Left colon (tissue), 2 donors: ENCODE data around the gene VPS37B. TPM values are rescaled to one million over a fixed set of nuclear protein-coding genes. Genes with fewer than 3 reads are reported as not detected.

Experiments
- ATAC-seq: fragments of 200-7000 bp; cut with Tn5 transposase; one replicate; pipeline ENCODE4 v1.9.1; 2020; ENCODE audit warnings: mild to moderate bottlenecking, moderate library complexity
- DNase-seq, 2 donors: peaks; one replicate each; pipeline ENCODE4 v3.0.0-alpha.2; 2020
- intact Hi-C, 2 donors: fragments of 100-400 bp; cut with DNase I in 1 of 2; cut with micrococcal nuclease in 1 of 2; formaldehyde crosslinking; loops; one replicate each; pipeline versions ENCODE4 v1.11.2 to v1.14.0; 2022; cut with DNase I, micrococcal nuclease
- total RNA-seq, 2 donors: library from RNA; stranded (reverse); fragmentation: NEBNext Ultra II Directional; extraction: Animal tissue kit (Norgen Biotek cat#: 25700); gene quantifications; one replicate each; pipeline ENCODE4 v1.2.1, GENCODE V29; 2021
- donor health status: DM: no; HTN: no; CAD: no.
- donor health status: DM: yes; HTN: yes; CAD: no.

The VPS37B gene
- total RNA-seq, 2 donors from 2014 or later: 66.4 to 86.7 TPM

DNA sequence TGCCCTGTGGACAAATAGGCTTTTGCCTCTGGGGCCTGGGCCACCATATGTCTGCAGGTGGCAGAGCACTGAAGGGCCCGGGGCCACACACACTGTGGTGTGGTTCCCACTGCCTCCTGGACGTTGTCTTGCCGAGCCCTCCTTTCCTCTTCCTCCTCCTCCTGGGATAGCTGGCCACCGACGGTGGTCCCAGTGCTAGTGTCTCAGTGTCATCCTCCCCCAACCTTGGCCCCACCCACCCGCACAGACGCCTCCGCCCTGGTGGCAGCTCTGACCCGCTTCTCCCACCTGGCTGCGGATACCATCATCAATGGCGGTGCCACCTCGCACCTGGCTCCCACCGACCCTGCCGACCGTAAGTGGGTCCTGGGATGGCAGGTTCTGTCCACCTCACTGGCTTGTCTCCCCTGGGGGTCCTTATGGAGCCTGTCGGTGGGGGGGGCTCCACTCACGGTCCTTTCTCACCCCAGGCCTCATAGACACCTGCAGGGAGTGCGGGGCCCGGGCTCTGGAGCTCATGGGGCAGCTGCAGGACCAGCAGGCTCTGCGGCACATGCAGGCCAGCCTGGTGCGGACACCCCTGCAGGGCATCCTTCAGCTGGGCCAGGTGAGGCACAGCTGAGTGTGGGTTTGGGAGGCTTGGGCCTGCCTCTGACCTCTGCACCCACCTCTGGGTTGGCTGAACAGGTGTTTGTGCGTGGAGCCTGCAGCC is 37.2 kb downstream of the VPS37B start:
- no peak for DNase-seq
- ATAC-seq: no peak
- intact Hi-C loops: loop anchor here in 1 of 2 donors (5.0 kb wide), 1 partner anchor 94 kb away; no protein-coding TSS in a partner anchor

DNA sequence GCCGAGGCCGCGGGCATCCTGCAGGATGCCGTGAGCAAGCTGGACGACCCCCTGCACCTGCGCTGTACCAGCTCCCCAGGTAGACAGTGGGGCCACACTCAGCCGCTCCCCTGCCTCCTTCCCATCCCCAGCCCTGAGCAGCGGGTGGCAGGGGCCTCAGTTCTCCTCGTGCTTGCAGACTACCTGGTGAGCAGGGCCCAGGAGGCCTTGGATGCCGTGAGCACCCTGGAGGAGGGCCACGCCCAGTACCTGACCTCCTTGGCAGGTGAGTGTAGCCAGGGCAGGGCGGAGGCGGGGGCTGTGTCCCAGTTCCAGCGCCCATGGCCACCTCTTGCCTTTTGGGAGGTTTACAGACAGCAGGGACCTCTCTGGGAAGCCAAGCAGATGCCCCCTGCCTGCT is 37.8 kb downstream of the VPS37B start:
- intact Hi-C loops: loop anchor here in 1 of 2 donors (5.0 kb wide), 1 partner anchor 94 kb away; no protein-coding TSS in a partner anchor
- DNase-seq (peak in 1 of 2 donors; percentile 43), ATAC-seq (no peak)

DNA sequence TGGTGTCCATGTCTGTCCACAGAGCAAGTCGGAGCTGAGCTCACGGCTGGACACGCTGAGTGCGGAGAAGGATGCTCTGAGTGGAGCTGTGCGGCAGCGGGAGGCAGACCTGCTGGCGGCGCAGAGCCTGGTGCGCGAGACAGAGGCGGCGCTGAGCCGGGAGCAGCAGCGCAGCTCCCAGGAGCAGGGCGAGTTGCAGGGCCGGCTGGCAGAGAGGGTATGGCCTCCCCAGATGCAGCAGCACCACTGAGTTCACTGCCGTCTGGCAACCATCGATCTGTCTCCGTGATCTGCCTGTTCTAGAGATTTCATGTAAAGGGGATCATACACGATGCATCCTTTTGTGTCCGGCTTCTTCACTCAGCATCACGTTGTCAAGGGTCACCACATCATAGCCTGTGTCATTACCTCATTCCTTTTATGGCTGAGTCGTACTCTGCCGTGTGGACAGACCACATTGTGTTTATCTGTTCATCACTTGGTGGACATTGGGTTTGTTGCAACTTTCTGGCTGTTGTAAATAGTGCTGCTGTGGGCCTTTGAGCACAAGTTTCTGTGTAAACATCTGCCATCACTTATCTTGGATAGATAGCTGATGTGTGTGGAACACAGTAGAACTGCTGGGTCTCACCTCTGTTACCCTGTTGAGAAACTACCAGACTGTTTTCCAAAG is 38.8 kb downstream of the VPS37B start:
- no peak for DNase-seq
- intact Hi-C loops: loop anchor here in 1 of 2 donors (5.0 kb wide), 1 partner anchor 95 kb away; no protein-coding TSS in a partner anchor
- no peak for ATAC-seq

DNA sequence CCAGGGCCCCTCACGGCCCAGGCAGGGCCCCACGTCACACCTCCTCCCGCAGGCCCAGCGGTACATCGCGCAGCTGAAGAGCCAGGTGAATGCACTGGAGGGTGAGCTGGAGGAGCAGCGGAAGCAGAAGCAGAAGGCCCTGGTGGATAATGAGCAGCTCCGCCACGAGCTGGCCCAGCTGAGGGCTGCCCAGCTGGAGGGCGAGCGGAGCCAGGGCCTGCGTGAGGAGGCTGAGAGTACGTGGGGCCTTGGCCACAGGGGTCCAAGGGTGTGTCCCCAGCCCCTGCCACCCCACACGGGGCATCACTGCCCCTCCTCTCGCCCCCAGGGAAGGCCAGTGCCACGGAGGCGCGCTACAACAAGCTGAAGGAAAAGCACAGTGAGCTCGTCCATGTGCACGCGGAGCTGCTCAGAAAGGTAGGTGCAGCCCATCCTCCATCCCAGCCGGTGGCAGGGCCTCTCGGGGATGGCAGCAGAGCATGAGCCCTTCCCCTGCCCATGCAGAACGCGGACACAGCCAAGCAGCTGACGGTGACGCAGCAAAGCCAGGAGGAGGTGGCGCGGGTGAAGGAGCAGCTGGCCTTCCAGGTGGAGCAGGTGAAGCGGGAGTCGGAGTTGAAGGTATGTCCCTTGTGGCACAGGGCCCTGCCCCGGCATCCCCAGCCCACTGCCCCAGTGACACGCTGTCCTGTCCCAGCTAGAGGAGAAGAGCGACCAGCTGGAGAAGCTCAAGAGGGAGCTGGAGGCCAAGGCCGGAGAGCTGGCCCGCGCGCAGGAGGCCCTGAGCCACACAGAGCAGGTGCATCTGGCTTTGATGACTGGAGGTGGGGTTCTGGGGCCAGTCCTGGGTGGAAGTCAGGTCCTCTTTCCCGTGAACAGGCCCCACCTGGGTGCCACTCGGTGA is 39.7 kb downstream of the VPS37B start:
- DNase-seq (no peak), ATAC-seq (no peak)
- intact Hi-C loops: loop anchor here in 1 of 2 donors (5.0 kb wide), 1 partner anchor 96 kb away; no protein-coding TSS in a partner anchor

DNA sequence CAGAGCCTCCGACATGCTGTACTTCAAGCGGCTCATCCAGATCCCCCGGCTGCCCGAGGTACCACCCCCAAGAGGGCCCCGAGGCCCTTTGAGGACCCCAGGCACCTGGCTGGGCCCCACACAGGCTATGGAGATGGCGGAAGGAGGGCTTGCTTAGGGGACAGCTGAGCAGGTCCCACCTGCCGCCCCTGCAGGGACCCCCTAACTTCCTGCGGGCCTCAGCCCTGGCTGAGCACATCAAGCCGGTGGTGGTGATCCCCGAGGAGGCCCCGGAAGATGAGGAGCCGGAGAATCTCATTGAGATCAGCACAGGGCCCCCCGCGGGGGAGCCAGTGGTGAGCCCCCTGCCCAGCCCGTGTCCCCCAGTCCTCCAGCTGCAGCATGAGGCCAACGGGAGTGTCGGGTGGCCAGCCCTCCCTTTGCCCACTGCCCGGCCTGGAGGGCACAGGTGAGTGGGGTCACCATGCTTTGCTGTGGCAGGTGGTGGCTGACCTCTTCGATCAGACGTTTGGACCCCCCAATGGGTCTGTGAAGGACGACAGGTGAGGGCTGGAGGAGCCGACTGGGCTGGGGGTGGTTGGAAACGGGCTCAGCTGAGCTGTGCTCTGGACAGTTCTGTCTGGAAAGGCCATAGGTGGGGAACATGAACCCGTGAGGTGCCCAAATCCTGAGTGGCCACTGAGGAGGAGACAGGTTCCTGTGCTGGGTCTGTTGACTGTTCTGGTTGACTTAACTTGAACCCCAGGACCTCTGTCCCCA is 40.7 kb downstream of the VPS37B start:
- no peak for DNase-seq
- intact Hi-C loops: loop anchor here in 1 of 2 donors (5.0 kb wide), 1 partner anchor 97 kb away; no protein-coding TSS in a partner anchor
- ATAC-seq: no peak

DNA sequence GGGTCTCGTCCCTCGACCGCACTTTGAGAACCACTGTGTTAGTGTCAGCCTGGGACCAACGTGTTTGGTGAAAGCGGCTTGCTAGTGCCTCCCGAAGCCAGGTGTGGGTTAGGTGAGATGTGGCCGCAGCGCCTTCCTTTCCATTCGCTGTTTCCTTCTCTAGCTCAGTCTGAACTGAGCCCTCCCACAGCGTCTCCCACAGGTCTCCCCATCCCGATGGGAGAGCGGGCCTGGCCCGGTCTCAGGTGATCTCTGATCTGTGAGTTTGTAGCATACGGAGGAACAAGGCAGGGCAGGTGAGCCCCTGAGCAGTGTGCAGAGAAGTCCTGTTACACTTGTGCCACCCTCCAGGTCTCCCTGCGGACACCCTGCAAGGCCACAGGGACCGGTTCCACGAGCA is 41.4 kb downstream of the VPS37B start:
- intact Hi-C loops: no loop called here
- ATAC-seq (no peak), DNase-seq (no peak)

DNA sequence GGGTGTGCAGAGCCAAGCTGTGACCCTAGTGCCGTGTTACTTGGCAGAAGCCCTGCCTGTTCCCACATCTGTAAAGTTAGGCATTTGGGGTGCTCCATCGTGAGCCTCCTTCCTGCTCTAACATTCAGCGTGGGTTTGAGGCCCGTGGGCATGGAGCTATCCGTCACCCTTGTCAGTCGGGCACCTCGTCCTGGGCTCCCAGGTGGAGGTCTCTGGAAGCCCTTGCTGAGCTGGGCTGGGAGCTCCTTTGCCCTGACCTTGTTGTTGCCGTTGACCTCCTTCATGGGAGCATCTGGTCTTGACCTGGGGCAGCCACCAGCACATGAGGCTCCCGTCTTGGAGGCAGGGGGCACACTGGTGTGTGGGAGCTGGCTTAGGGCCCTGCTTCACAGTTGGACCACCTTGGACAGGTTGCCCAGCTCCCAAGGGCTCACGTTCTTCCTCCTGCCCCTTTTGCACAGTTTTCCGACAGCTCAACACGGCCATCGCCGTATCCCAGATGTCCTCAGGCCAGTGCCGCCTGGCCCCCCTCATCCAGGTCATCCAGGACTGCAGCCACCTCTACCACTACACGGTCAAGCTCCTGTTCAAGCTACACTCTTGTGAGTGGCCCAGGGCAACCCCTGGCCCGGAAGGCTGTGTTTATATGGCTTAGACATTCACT is 42.2 kb downstream of the VPS37B start:
- no peak for ATAC-seq
- no peak for DNase-seq
- intact Hi-C loops: no loop called here

DNA sequence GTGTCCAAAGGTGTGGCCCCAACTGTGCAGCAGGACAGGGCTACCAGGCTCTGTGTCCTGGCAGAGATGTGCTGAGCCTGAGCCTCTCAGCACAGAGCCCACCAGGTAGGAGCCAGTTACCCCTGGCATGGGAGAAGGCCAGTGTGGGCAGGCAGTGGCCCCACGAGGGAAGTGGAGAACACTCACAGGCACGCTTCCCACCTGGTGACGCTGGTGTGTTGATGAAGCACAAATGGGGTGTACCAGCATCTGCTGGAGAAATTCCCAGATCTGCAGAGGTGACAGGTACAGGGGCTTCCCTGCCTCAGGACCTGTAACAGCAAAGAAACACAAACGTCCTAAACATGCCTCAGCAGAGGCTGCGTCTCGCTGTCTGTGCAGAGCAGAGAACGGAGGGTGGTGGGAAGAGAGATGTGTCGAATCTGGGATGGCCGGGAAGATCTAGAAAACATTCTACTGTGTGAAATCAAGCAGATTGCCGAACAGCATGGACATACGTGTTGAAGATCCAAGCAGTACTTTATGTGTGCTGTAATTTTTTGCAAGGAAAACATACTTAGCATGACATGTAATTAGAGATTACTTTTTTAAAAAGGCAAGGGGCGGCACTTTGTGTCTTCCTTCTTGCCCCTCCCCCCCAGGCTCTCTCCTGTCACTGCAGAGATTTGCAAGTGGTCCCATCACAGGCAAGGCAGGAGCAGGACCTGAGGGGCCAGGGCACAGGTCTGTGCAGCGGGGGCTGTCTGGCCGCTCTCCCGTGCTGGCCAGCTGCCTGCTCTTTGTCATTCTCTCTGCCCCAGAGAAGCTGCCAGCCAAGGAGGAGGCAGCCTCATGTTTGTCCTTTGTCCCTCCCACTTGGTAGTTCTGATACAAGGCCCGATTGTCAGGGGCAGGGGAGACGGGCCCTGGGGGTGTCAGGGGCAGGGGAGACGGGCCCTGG is 43.3 kb downstream of the VPS37B start:
- no peak for ATAC-seq
- intact Hi-C loops: no loop called here
- DNase-seq: no peak

DNA sequence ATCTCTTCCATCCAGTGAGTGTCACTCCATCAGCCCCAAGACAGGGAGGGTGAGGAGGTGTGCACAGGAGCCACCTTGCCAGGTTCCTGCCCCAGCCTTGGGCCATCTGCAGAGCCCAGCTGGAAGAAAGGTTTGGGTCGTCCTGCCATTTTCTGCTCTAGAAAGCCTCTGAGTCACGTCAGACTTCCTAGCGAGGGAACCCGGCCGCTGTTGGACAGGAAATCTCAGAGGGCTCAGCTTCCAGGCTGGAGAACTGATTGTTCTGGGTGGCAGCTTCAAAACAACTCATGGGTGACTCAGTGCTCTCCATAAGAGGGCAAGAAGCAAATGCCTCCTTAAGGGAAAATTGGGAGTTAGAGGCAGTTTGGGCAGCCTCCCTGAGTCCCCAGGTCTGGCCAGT is 44.1 kb downstream of the VPS37B start:
- DNase-seq (no peak), ATAC-seq (no peak)
- intact Hi-C loops: no loop called here

DNA sequence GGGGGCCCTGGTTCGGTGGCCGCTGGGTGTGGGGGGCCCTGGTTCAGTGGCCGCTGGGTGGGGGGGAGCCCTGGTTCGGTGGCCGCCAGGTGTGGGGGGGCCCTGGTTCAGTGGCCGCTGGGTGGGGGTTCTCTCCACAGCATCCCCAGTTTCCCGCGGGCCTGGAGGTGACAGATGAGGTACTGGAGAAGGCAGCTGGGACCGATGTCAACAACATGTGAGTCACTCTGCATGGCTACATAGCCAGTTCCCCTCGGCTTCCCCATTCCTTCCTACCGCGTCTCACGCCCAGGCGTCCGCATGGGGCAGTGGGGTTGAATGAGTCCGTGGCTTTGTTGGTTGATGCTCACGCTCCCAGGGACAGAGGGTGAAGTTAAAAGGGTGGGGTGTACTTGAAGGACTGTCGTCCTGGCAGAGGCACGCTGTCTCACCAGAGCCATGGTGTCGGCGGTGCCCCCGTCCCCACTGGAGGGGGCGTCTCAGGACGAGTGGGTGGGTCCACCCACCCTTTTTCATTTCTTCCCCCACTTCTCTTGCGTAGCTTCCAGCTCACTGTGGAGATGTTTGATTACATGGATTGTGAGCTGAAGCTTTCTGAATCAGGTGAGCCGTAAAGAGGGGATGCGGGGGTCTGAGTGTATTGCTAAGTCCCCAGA is 45.1 kb downstream of the VPS37B start:
- DNase-seq (no peak), ATAC-seq (no peak)
- intact Hi-C loops: no loop called here

DNA sequence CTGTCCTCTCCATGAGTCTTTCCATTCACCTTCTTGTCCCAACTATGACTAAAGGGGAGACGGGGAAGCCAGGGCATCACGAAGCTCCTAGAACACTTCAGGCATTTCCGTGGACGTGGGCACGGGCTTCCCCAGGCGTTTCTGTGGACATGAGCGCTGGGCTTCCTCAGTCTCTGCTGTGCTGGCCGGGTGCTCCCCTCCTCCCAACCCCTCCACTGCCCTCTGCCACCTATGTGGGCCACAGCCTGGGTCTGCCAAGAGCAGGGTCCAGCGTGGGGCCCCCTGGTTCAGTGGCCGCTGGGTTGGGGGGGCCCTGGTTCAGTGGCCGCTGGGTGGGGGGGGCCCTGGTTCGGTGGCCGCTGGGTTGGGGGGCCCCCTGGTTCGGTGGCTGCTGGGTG is 45.9 kb downstream of the VPS37B start:
- DNase-seq: no peak
- no peak for ATAC-seq
- intact Hi-C loops: no loop called here

DNA sequence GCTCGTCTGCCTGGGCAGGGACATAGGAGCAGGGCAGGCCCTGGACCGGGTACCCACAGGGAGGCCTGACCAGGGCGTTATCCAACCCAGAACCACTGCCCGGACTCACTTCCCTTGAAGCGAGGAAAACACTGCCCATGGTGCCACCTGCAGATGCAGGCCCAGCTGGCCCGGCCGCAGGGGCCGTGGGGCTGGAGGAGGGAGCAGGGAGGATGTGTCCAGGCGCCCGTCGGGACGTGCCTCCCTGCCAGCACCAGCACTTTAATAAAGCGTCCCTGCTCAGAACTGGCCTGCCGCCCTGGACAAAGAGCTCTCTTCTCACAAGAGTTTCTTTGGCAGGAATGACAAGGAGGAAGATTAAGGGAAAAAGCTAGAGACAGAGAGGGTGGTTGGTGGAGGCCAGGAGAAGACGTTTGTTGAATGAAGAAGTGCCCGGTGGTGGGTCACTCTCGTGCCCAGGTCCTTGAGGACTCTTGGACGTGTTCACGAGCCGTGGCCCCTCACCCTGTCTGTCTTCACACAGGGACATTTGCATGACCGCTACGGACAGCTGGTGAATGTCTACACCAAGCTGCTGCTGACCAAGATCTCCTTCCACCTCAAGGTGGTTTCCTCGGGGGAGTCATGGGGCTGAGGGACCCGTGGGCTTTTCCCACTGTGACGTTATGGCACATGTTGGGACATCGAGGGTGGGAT is 46.4 kb downstream of the VPS37B start:
- DNase-seq (no peak), ATAC-seq (no peak)
- intact Hi-C loops: no loop called here

DNA sequence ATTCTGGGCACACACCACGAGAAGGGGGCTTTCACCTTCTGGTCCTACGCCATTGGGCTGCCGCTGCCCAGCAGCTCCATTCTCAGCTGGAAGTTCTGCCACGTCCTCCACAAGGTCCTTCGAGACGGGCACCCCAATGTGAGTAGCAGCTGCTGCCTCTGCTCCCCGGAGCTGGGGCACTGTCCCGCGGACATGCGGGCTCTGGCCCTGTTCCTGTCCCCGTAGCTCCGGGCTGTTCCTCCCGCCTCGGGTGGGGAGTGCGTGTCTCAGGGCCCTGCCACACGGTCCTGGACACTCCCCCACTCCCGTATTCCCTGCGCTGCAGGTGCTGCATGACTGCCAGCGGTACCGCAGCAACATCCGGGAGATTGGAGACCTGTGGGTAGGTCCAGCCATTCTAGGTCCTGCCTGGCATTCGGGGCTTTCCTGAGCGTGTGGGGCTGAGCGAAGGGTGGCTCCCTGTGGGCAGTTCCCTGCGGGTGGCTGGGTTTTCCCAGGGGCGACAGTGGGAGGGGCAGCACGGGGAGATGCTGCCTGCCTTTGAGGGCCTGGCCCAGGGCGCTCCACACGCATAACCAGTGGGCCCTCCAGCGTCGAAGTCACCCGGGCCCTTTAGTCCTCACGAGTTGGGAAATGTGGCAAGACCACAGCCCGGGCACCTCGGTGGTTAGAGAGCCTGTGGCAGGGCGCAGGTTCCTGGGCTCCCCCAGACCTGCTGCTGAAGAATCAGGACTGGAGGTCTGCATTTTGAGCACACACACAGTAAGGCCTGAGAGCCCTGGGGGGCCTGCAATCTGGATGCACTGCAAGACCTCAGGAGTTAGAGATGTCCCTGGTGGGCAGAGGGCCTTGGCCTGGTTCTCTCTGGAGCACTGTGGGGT is 47.2 kb downstream of the VPS37B start:
- intact Hi-C loops: no loop called here
- ATAC-seq: no peak

DNA sequence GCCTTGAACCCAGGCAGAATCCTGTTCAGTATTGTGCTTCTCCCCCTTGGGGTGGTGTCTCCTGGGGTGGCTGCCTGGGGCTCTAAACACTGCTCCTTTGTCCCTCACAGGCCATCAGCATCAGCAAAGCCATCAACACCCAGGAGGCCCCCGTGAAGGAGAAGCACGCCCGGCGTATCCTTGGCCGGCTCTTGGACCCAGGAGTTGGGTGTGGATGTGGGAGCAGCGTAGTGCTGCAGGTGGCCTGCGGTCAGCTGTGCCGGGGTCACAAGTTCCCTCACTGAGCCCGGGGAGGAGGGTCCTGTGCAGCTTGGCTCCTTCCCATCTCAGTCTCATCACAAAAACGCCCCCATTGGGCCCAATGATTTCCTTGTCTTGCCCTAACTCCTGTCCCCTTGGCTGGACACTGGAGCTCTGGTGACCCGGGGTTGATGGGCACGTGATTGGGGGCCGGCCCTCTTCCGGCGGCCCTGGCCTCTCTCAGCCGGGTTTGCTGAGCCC is 48.0 kb downstream of the VPS37B start:
- no peak for ATAC-seq
- DNase-seq: no peak
- intact Hi-C loops: no loop called here

More for the DNA sequence above, 47.2 kb downstream of the VPS37B start:
- no peak for DNase-seq

DNA sequence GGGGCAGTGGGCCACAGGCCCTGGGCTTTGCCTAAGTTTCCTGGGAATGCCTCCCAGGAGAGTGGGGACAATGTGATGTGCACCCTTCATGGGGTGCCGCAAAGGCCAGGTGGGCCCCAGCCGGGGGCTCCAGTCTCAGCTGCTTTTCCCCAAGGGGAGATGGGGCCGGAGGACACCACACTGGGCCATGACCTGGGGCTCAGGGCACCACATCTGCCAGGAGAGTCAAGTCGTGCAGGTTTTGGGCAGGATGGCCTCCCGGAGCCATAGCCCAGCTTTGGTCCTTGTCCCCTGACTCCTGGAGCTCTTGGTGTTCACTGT is 48.4 kb downstream of the VPS37B start:
- DNase-seq (peak in 1 of 2 donors; percentile 18), ATAC-seq (no peak)
- intact Hi-C loops: no loop called here
